NT2/D1 (cell line): ENCODE data around the gene PRKN.

Experiments
- SUZ12 ChIP-seq: IDR thresholded peaks from 2 replicates; pipeline ENCODE4 v1.6.1; 2011; ENCODE audit not compliant: insufficient read length, insufficient read depth; ENCODE audit errors: extremely low read depth
- YY1 ChIP-seq: IDR thresholded peaks from 2 replicates; pipeline ENCODE4 v1.6.1; 2011; ENCODE audit not compliant: insufficient read length, insufficient read depth
- ZNF274 ChIP-seq: IDR thresholded peaks from 2 replicates; pipeline ENCODE4 v1.6.1; 2011; ENCODE audit warnings: mild to moderate bottlenecking, low read depth, low read length

- TF ChIP-seq YY1 = no peak
- TF ChIP-seq ZNF274 = no peak
- TF ChIP-seq SUZ12 = no peak
Measured at GRCh38 chr6:162730502-162730901, 2.9 kb upstream of the PRKN start.
